HepG2 (cell line): ENCODE results near the gene SLC31A2. TPM values are rescaled to one million over a fixed set of nuclear protein-coding genes. Genes with fewer than 3 reads are reported as not detected.

ENCODE experiments used
- BORCS8-MEF2B ChIP-seq: sonication (generic); formaldehyde crosslinking; IDR thresholded peaks from 2 replicates; pipeline ENCODE4 v1.8.0; 2022; ENCODE audit warnings: mild to moderate bottlenecking, missing genetic modification reagents
- BRD4 ChIP-seq: sonication (generic); formaldehyde crosslinking; IDR thresholded peaks from 2 replicates; pipeline ENCODE4 v1.4.0; 2020; ENCODE audit warnings: missing genetic modification reagents
- CHD2 ChIP-seq: IDR thresholded peaks from 2 replicates; pipeline ENCODE4 v1.6.1; 2011; ENCODE audit warnings: low read depth, low read length, improper control_type of control experiment
- FOXA3 ChIP-seq: IDR thresholded peaks from 2 replicates; pipeline ENCODE4 v1.6.1; 2016; ENCODE audit warnings: missing genetic modification reagents, missing compliant biosample characterization
- HOXA3 ChIP-seq: sonication (generic); formaldehyde crosslinking; IDR thresholded peaks from 2 replicates; pipeline ENCODE4 v1.5.0; 2020; ENCODE audit warnings: missing genetic modification reagents
- KDM5B ChIP-seq: sonication (generic); formaldehyde crosslinking; IDR thresholded peaks from 2 replicates; pipeline ENCODE4 v1.4.0; 2020; ENCODE audit warnings: missing genetic modification reagents, mild to moderate bottlenecking, borderline replicate concordance
- KMT2A ChIP-seq: sonication (generic); formaldehyde crosslinking; IDR thresholded peaks from 2 replicates; pipeline ENCODE4 v1.4.0; 2020; ENCODE audit warnings: missing genetic modification reagents
- MATR3 ChIP-seq: sonication (generic); formaldehyde crosslinking; IDR thresholded peaks from 2 replicates; pipeline ENCODE4 v1.4.0; 2020; ENCODE audit warnings: missing genetic modification reagents
- MXD4 ChIP-seq: IDR thresholded peaks from 2 replicates; pipeline ENCODE4 v1.6.1; 2016; ENCODE audit warnings: mild to moderate bottlenecking, missing biosample characterization, missing genetic modification reagents
- RBM39 ChIP-seq: fragments of 200-400 bp; formaldehyde crosslinking; IDR thresholded peaks from one replicate; pipeline ENCODE4 v1.6.1; 2018; ENCODE audit warnings: antibody characterized with exemption, mild to moderate bottlenecking, low read depth, low read length; ENCODE audit not compliant: poor library complexity, severe bottlenecking
- REXO4 ChIP-seq: sonication (generic); formaldehyde crosslinking; IDR thresholded peaks from 2 replicates; pipeline ENCODE4 v1.8.0; 2022; ENCODE audit warnings: missing genetic modification reagents, mild to moderate bottlenecking, borderline replicate concordance
- ZFP37 ChIP-seq: sonication (generic); formaldehyde crosslinking; IDR thresholded peaks from 2 replicates; pipeline ENCODE4 v1.4.0; 2020; ENCODE audit warnings: missing genetic modification reagents, borderline replicate concordance
- ZMYM4 ChIP-seq: sonication (generic); formaldehyde crosslinking; IDR thresholded peaks from 2 replicates; pipeline ENCODE4 v1.8.1; 2023; ENCODE audit warnings: mild to moderate bottlenecking, missing genetic modification reagents
- ZNF24 ChIP-seq: fragments of 450-650 bp; IDR thresholded peaks from 2 replicates; pipeline ENCODE4 v1.6.1; 2017; ENCODE audit warnings: antibody characterized with exemption, mild to moderate bottlenecking
- ZNF33B ChIP-seq: sonication (generic); formaldehyde crosslinking; IDR thresholded peaks from 2 replicates; pipeline ENCODE4 v1.5.1; 2020; ENCODE audit warnings: mild to moderate bottlenecking, missing genetic modification reagents
- ZNF562 ChIP-seq: sonication (generic); formaldehyde crosslinking; IDR thresholded peaks from 2 replicates; pipeline ENCODE4 v1.8.0; 2022; ENCODE audit warnings: missing genetic modification reagents, borderline replicate concordance
- polyA plus RNA-seq, 8 experiments: library from polyadenylated mRNA; depleted of rRNA in 3 of 8; stranded (reverse) in 7 of 8; unstranded in 1 of 8; fragments of >200 nt; fragmentation: Illumina TruSeq in 4 of 8; extraction: Trizol in 4 of 8; gene quantifications; 2 replicates each; pipeline versions ENCODE4 v1.2.1 to v1.2.3, GENCODE V29; 2011 to 2016; ENCODE audit warnings: low read depth in 4 of 8, missing spikeins in 1 of 8, mixed read lengths in 1 of 8; ENCODE audit not compliant: insufficient read depth in 1 of 8
- total RNA-seq, 5 experiments: library from RNA; depleted of rRNA; stranded (reverse); fragments of >200 nt; fragmentation: Illumina TruSeq; extraction: Trizol; gene quantifications; 2 replicates each; pipeline ENCODE4 v1.2.3, GENCODE V29; 2016; ENCODE audit warnings: low read depth in 1 of 5
- TF ChIP-seq, protein P1 (sequence below): sonication (generic); formaldehyde crosslinking; IDR thresholded peaks from 2 replicates; pipeline ENCODE4 v1.4.0; 2020; ENCODE audit warnings: low read depth, mild to moderate bottlenecking, missing genetic modification reagents
- TF ChIP-seq, protein P2 (sequence below): IDR thresholded peaks from 2 replicates; pipeline ENCODE4 v1.6.1; 2016; ENCODE audit warnings: missing genetic modification reagents, missing compliant biosample characterization
- TF ChIP-seq, protein P3 (sequence below): sonication (generic); formaldehyde crosslinking; IDR thresholded peaks from 2 replicates; pipeline ENCODE4 v1.4.0; 2020; ENCODE audit warnings: missing genetic modification reagents
- TF ChIP-seq, protein P4 (sequence below): IDR thresholded peaks from 2 replicates; pipeline ENCODE4 v1.4.0; 2020; ENCODE audit warnings: mild to moderate bottlenecking, missing genetic modification reagents
- TF ChIP-seq, protein P5 (sequence below), 2 experiments: sonication (generic) in 1 of 2; formaldehyde crosslinking in 1 of 2; IDR thresholded peaks; 2 replicates each; pipeline versions ENCODE4 v1.4.0 to v1.6.1; 2018 to 2020; ENCODE audit warnings: missing genetic modification reagents in 2 of 2, borderline replicate concordance in 1 of 2, low read depth in 1 of 2, mild to moderate bottlenecking in 1 of 2, missing biosample characterization in 1 of 2

SLC31A2 gene
- total and polyA plus RNA-seq, 2 of the 13 experiments (the other 11 are each of a cell fraction or from before 2014, with no cell fraction given): 9.3 to 10.2 TPM

DNA sequence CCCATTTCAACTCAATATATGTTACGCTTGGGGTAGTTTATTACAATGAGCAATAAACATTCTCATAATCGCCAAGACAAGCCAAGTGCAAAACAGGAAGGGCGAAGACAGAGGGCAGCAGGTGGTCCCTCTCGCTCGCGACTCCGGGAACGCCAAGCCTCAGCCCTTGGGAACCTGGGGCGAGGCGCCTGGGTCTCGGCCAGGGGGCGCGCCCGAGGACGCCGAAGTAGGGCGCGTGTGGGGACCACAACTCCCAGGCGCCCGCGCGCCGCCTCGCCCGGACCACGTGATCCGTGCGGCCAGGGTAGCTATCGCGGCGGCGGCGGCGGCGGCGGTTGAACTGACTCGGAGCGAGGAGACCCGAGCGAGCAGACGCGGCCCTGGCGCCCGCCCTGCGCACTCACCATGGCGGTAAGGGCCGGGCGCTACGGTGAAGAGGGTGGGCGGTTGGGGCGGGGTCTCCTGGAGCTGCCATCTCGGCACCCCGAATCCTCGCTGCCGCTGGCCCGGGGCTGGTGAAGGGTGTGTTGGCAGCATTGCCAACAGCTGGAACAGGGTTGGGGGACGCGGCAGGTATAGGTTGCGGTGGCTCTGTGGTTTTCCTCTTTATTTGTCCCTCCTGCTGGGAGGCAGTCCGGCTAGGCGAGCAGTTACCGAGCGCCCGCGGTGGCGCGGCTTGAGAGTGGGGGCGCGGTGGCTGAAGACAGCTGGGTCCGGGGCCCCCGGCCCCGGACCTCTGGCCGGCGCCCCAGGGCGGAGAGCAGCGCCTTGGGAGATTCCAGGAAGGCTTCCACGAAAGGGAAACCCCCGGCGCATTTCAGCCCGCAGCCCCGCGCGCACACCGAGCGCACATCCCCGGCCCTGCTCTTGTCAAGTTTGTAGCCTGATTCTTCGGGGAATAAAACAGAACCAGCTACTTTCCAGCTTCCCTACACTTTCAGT, at the start of gene SLC31A2 (continued):
- TF ChIP-seq, protein P1, sequence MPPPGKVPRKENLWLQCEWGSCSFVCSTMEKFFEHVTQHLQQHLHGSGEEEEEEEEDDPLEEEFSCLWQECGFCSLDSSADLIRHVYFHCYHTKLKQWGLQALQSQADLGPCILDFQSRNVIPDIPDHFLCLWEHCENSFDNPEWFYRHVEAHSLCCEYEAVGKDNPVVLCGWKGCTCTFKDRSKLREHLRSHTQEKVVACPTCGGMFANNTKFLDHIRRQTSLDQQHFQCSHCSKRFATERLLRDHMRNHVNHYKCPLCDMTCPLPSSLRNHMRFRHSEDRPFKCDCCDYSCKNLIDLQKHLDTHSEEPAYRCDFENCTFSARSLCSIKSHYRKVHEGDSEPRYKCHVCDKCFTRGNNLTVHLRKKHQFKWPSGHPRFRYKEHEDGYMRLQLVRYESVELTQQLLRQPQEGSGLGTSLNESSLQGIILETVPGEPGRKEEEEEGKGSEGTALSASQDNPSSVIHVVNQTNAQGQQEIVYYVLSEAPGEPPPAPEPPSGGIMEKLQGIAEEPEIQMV (CRISPR knock-in tag): no peak
- TF ChIP-seq MATR3 (CRISPR knock-in tag): no peak
- no peak for TF ChIP-seq ZNF24
- TF ChIP-seq MXD4: peak; percentile 56; the same call in 1 of the 2 replicates
- TF ChIP-seq FOXA3 (CRISPR knock-in tag): peak; percentile 61; the same call in 1 of the 2 replicates
- TF ChIP-seq ZNF562 (CRISPR knock-in tag): no peak
- peak; percentile 74 for TF ChIP-seq CHD2
- TF ChIP-seq ZMYM4 (CRISPR knock-in tag): peak; percentile 68; the same call in 1 of the 2 replicates
- no peak for TF ChIP-seq ZNF33B (CRISPR knock-in tag)
- peak; percentile 64; the same call in 1 of the 2 replicates for TF ChIP-seq KMT2A (CRISPR knock-in tag)
- TF ChIP-seq, protein P2, sequence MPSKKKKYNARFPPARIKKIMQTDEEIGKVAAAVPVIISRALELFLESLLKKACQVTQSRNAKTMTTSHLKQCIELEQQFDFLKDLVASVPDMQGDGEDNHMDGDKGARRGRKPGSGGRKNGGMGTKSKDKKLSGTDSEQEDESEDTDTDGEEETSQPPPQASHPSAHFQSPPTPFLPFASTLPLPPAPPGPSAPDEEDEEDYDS (CRISPR knock-in tag): peak; percentile 79
- TF ChIP-seq REXO4 (CRISPR knock-in tag): no peak
- TF ChIP-seq, protein P3, sequence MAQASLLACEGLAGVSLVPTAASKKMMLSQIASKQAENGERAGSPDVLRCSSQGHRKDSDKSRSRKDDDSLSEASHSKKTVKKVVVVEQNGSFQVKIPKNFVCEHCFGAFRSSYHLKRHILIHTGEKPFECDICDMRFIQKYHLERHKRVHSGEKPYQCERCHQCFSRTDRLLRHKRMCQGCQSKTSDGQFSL (CRISPR knock-in tag): no peak
- TF ChIP-seq HOXA3 (CRISPR knock-in tag): peak; percentile 73
- peak; percentile 76; the same call in 1 of the 2 replicates for TF ChIP-seq BRD4 (CRISPR knock-in tag)
- TF ChIP-seq, protein P4, sequence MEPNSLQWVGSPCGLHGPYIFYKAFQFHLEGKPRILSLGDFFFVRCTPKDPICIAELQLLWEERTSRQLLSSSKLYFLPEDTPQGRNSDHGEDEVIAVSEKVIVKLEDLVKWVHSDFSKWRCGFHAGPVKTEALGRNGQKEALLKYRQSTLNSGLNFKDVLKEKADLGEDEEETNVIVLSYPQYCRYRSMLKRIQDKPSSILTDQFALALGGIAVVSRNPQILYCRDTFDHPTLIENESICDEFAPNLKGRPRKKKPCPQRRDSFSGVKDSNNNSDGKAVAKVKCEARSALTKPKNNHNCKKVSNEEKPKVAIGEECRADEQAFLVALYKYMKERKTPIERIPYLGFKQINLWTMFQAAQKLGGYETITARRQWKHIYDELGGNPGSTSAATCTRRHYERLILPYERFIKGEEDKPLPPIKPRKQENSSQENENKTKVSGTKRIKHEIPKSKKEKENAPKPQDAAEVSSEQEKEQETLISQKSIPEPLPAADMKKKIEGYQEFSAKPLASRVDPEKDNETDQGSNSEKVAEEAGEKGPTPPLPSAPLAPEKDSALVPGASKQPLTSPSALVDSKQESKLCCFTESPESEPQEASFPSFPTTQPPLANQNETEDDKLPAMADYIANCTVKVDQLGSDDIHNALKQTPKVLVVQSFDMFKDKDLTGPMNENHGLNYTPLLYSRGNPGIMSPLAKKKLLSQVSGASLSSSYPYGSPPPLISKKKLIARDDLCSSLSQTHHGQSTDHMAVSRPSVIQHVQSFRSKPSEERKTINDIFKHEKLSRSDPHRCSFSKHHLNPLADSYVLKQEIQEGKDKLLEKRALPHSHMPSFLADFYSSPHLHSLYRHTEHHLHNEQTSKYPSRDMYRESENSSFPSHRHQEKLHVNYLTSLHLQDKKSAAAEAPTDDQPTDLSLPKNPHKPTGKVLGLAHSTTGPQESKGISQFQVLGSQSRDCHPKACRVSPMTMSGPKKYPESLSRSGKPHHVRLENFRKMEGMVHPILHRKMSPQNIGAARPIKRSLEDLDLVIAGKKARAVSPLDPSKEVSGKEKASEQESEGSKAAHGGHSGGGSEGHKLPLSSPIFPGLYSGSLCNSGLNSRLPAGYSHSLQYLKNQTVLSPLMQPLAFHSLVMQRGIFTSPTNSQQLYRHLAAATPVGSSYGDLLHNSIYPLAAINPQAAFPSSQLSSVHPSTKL (CRISPR knock-in tag): no peak
- no peak for TF ChIP-seq RBM39
- no peak for TF ChIP-seq BORCS8-MEF2B (CRISPR knock-in tag)
- TF ChIP-seq, protein P5, sequence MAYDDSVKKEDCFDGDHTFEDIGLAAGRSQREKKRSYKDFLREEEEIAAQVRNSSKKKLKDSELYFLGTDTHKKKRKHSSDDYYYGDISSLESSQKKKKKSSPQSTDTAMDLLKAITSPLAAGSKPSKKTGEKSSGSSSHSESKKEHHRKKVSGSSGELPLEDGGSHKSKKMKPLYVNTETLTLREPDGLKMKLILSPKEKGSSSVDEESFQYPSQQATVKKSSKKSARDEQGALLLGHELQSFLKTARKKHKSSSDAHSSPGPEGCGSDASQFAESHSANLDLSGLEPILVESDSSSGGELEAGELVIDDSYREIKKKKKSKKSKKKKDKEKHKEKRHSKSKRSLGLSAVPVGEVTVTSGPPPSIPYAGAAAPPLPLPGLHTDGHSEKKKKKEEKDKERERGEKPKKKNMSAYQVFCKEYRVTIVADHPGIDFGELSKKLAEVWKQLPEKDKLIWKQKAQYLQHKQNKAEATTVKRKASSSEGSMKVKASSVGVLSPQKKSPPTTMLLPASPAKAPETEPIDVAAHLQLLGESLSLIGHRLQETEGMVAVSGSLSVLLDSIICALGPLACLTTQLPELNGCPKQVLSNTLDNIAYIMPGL (CRISPR knock-in tag; IDR thresholded peaks at IDR 0.05; ENCODE audit: borderline replicate concordance in 1 of 2, low read depth in 1 of 2): peak; percentile 72 to 79
- no peak for TF ChIP-seq ZFP37 (CRISPR knock-in tag)
- TF ChIP-seq KDM5B: no peak; the same call in 1 of the 2 replicates
